GM12892 (cell line): ENCODE measurements around the gene ADPRHL1.

Experiments used
- POLR2A ChIP-seq: IDR thresholded peaks from 2 replicates; pipeline ENCODE4 v1.6.1; 2011; ENCODE audit warnings: low read depth, low read length, control low read depth
- POLR2AphosphoS5 ChIP-seq: IDR thresholded peaks from 2 replicates; pipeline ENCODE4 v1.6.1; 2011; ENCODE audit warnings: low read depth, low read length, control low read depth

DNA sequence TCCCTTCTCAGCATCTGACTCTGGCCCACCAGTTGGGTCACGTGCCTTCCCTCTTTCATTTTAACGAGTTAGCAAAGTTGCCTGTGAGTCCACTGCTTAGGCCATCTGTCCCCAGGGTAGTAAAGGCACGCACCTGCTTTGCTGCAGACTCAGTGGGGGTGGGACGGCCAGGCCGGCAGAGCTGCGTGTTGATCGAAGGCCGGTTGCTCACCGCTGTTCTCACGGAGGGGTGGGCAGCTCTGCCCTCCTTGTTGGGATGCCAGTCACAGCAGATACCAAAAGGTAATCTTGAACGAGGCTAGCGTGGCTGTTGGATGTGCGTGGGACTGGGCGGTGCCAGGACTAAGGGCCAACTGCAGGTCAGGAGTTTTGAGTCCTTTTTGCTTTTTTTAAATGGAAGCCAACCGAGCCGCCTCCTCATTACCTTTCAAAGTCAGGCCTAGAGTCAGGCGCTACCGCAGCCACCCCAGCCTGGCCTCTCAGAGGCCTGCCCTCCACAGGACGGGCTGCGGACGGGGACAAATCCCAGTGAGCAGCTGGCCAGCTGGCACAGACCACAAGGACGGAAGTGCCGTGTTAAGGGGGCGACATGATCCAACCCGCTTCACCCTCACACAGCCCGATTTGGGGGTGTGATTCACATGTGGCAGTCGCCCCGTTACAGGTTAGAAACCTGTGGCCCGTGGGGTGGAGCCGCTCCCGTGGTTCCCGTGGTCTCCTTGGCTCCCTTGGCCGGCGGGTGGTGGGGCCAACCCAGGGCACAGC lies 20.6 kb downstream of the ADPRHL1 start:
- TF ChIP-seq POLR2A (no peak), POLR2AphosphoS5 (no peak)
